ENCODE data around the gene MOB3A. TPM values are rescaled to one million over a fixed set of nuclear protein-coding genes. Genes with fewer than 3 reads are reported as not detected.

MOB3A gene
- total RNA-seq, 1 donor from 2014 or later, result 40.0 TPM

GRCh38 chr19:2046046-2046907, 49.8 kb downstream of the MOB3A start:
- no peak for TF ChIP-seq CTCF (conservative IDR thresholded peaks at IDR 0.05)
- Mint-ChIP-seq H3K4me1 (peaks cover 5% of the 10 kb centered on the region), H3K9me3 (no peaks in the 10 kb centered on the region), H3K36me3 (ENCODE audit: low read depth) (no peaks in the 10 kb centered on the region), H3K4me3 (no peak overlapping the region), H3K27me3 (ENCODE audit: low read depth) (no peaks in the 10 kb centered on the region), H3K27ac (ENCODE audit: unreplicated experiment) (no peak overlapping the region)
- DNase-seq (ENCODE audit: low read depth, low spot score), result no peak

GRCh38 chr19:2045501-2046045, 50.6 kb downstream of the MOB3A start:
- DNase-seq (ENCODE audit: low read depth, low spot score), result no peak

GRCh38 chr19:2044709-2045500, 51.2 kb downstream of the MOB3A start:
- peak overlapping the region; percentile 12 for H3K4me3 Mint-ChIP-seq
- no peak for TF ChIP-seq CTCF (conservative IDR thresholded peaks at IDR 0.05)
- no peaks in the 10 kb centered on the region for H3K27me3 Mint-ChIP-seq (ENCODE audit: low read depth)
- peaks cover 5% of the 10 kb centered on the region for H3K4me1 Mint-ChIP-seq
- DNase-seq (ENCODE audit: low read depth, low spot score), result no peak
- H3K36me3 Mint-ChIP-seq (ENCODE audit: low read depth), result no peaks in the 10 kb centered on the region
- H3K9me3 Mint-ChIP-seq, result no peaks in the 10 kb centered on the region
- peak overlapping the region; percentile 78 for H3K27ac Mint-ChIP-seq (ENCODE audit: unreplicated experiment)

More at GRCh38 chr19:2045501-2046045, 50.6 kb downstream of the MOB3A start:
- H3K4me3 Mint-ChIP-seq, result no peak overlapping the region
- peaks cover 5% of the 10 kb centered on the region for H3K4me1 Mint-ChIP-seq
- no peak overlapping the region for H3K27ac Mint-ChIP-seq (ENCODE audit: unreplicated experiment)
- no peaks in the 10 kb centered on the region for H3K27me3 Mint-ChIP-seq (ENCODE audit: low read depth)
- H3K9me3 Mint-ChIP-seq, result no peaks in the 10 kb centered on the region
- TF ChIP-seq CTCF (conservative IDR thresholded peaks at IDR 0.05), result no peak
- H3K36me3 Mint-ChIP-seq (ENCODE audit: low read depth), result no peaks in the 10 kb centered on the region

GRCh38 chr19:2043961-2044708, 52.0 kb downstream of the MOB3A start:
- DNase-seq (ENCODE audit: low read depth, low spot score), result no peak

More at GRCh38 chr19:2043961-2044708, 52.0 kb downstream of the MOB3A start:
- Mint-ChIP-seq H3K4me3 (no peak overlapping the region), H3K9me3 (no peaks in the 10 kb centered on the region), H3K36me3 (ENCODE audit: low read depth) (no peaks in the 10 kb centered on the region), H3K27me3 (ENCODE audit: low read depth) (no peaks in the 10 kb centered on the region), H3K27ac (ENCODE audit: unreplicated experiment) (no peak overlapping the region), H3K4me1 (no peaks in the 10 kb centered on the region)
- TF ChIP-seq CTCF (conservative IDR thresholded peaks at IDR 0.05), result no peak

Measured in neural crest cell (in vitro differentiated cells).